Natural killer cell (primary cell): ENCODE measurements around the gene CNOT9. TPM values are rescaled to one million over a fixed set of nuclear protein-coding genes. Genes with fewer than 3 reads are reported as not detected.

ENCODE experiments used
- ATAC-seq, 3 donors: fragments of 150-1000 bp in 2 of 3; fragments of 200-7000 bp in 1 of 3; cut with Tn5 transposase; 1 replicate in 1 of 3; 2 replicates in 2 of 3; pipeline ENCODE4 v1.10.0; 2021; ENCODE audit warnings: mild to moderate bottlenecking in 2 of 3, moderate library complexity in 2 of 3
- DNase-seq, 2 donors: peaks; one replicate each; pipeline versions ENCODE4 v3.0.0 to v3.0.0-alpha.2; 2013 to 2021; ENCODE audit warnings: mixed read lengths in 1 of 2
- H3K27ac ChIP-seq: one replicate; pipeline ENCODE4 v1.5.1; 2013; ENCODE audit warnings: mild to moderate bottlenecking, low read length
- H3K27me3 ChIP-seq: one replicate; pipeline ENCODE4 v1.6.1; 2013; ENCODE audit warnings: low read length; ENCODE audit not compliant: control insufficient read depth, insufficient read depth
- H3K36me3 ChIP-seq: one replicate; pipeline ENCODE4 v1.6.1; 2013; ENCODE audit warnings: low read length; ENCODE audit not compliant: control insufficient read depth, insufficient read depth
- H3K4me1 ChIP-seq: one replicate; pipeline ENCODE4 v1.6.1; 2013; ENCODE audit warnings: low read length; ENCODE audit not compliant: control insufficient read depth, insufficient read depth
- H3K4me3 ChIP-seq: one replicate; pipeline ENCODE4 v1.5.1; 2013; ENCODE audit warnings: low read length
- H3K9me3 ChIP-seq: one replicate; pipeline ENCODE4 v1.6.1; 2013; ENCODE audit warnings: low read length; ENCODE audit not compliant: control insufficient read depth, insufficient read depth
- H3K27ac Mint-ChIP-seq, 2 donors: one replicate each; pipeline ENCODE4 v1.8.0; 2022; ENCODE audit warnings: mild to moderate bottlenecking in 2 of 2, mixed read lengths in 2 of 2, moderate library complexity in 1 of 2
- H3K27me3 Mint-ChIP-seq, 2 donors: one replicate each; pipeline ENCODE4 v1.8.0; 2022; ENCODE audit warnings: low read depth in 2 of 2, mixed read lengths in 2 of 2
- H3K36me3 Mint-ChIP-seq: one replicate; pipeline ENCODE4 v1.8.0; 2022; ENCODE audit warnings: mixed read lengths
- H3K4me1 Mint-ChIP-seq, 2 donors: one replicate each; pipeline ENCODE4 v1.8.0; 2022; ENCODE audit warnings: mixed read lengths in 2 of 2
- H3K4me3 Mint-ChIP-seq: one replicate; pipeline ENCODE4 v1.8.0; 2022; ENCODE audit warnings: mild to moderate bottlenecking, moderate library complexity, mixed read lengths
- H3K9me3 Mint-ChIP-seq, 2 donors: one replicate each; pipeline ENCODE4 v1.8.0; 2022; ENCODE audit warnings: mixed read lengths in 2 of 2
- CTCF ChIP-seq: fragments of 200-600 bp; IDR thresholded peaks from one replicate; pipeline ENCODE4 v1.8.0; 2022; ENCODE audit warnings: antibody characterized with exemption
- WGBS: methylation state at CpG from one replicate; pipeline ENCODE4 v1.1.7; 2013; ENCODE audit warnings: missing lambda C conversion rate; ENCODE audit not compliant: insufficient coverage; 5-methylcytosine and 5-hydroxymethylcytosine counted together
- intact Hi-C: fragments of 100-400 bp; cut with micrococcal nuclease; formaldehyde crosslinking; loops from one replicate; pipeline ENCODE4 v1.14.2; 2022
- total RNA-seq, 4 donors: library from RNA; stranded (reverse); fragments of 120-200 nt in 1 of 4; gene quantifications; one replicate each; pipeline versions ENCODE4 v1.2.3 to v1.2.4, GENCODE V29; 2013 to 2022

Gene CNOT9
- total RNA-seq, 3 donors from 2014 or later (not counting 1 experiment from before 2014, with no cell fraction given) = 61.4 to 66.7 (median 66.3) TPM

- Mint-ChIP-seq H3K36me3 (no peaks in the 10 kb centered on the region), H3K27me3 (no peaks in the 10 kb centered on the region), H3K27ac (no peak overlapping the region), H3K9me3 (no peaks in the 10 kb centered on the region), H3K4me1 (no peaks in the 10 kb centered on the region), H3K4me3 (no peak overlapping the region)
- no peaks in the 10 kb centered on the region for H3K4me1 ChIP-seq
- WGBS = 31% methylated on average over 2 of the region's 3 CpGs
- TF ChIP-seq CTCF = no peak
- H3K27ac ChIP-seq = no peak overlapping the region
- no peaks in the 10 kb centered on the region for H3K36me3 ChIP-seq
- no peak for ATAC-seq
- H3K27me3 ChIP-seq = no peaks in the 10 kb centered on the region
- no peaks in the 10 kb centered on the region for H3K9me3 ChIP-seq
- intact Hi-C loops = no loop called here
- no peak overlapping the region for H3K4me3 ChIP-seq
- no peak for DNase-seq
These were observed 54.7 kb downstream of the CNOT9 start for GRCh38 chr2:218623366-218623705.

DNA sequence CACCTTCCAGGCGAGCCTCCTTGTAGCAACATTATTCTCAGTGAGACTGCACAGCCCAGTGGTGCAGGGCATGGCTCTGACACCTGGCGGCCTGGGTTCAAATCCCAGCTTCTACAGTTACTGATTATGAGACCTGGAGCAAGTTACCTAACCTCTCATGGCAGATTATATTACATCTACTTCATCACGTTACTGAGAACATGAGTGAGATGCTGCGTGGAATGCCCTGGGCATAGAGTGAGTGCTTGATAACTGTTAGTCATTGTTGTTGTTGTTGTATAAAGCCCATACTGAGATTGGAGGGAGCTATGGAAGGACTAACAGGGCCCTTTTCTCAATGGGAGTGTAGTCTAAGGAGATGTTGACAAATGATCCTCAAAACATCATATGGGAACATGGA is 57.7 kb downstream of the CNOT9 start:
- no peak for TF ChIP-seq CTCF
- Histone ChIP-seq H3K27me3 (no peaks in the 10 kb centered on the region), H3K9me3 (no peaks in the 10 kb centered on the region), H3K27ac (no peak overlapping the region), H3K36me3 (no peaks in the 10 kb centered on the region), H3K4me3 (no peak overlapping the region), H3K4me1 (no peaks in the 10 kb centered on the region)
- Mint-ChIP-seq H3K27ac (no peak overlapping the region), H3K9me3 (no peaks in the 10 kb centered on the region), H3K36me3 (no peaks in the 10 kb centered on the region), H3K4me1 (no peaks in the 10 kb centered on the region), H3K27me3 (no peaks in the 10 kb centered on the region), H3K4me3 (no peak overlapping the region)
- DNase-seq (no peak), ATAC-seq (no peak)
- intact Hi-C loops = no loop called here
- 97% methylated on average over 4 of the region's 4 CpGs for WGBS

GRCh38 chr2:218627939-218628338 is 59.3 kb downstream of the CNOT9 start:
- Histone ChIP-seq H3K27ac (no peak overlapping the region), H3K36me3 (no peaks in the 10 kb centered on the region), H3K27me3 (no peaks in the 10 kb centered on the region), H3K4me3 (no peak overlapping the region), H3K4me1 (no peaks in the 10 kb centered on the region), H3K9me3 (no peaks in the 10 kb centered on the region)
- TF ChIP-seq CTCF = no peak
- 90% methylated on average over 4 of the region's 4 CpGs for WGBS
- no peak overlapping the region for H3K27ac Mint-ChIP-seq
- H3K9me3 Mint-ChIP-seq = no peaks in the 10 kb centered on the region
- H3K36me3 Mint-ChIP-seq = no peaks in the 10 kb centered on the region
- no peaks in the 10 kb centered on the region for H3K27me3 Mint-ChIP-seq
- intact Hi-C loops = no loop called here
- H3K4me1 Mint-ChIP-seq = no peaks in the 10 kb centered on the region
- ATAC-seq = no peak
- no peak overlapping the region for H3K4me3 Mint-ChIP-seq
- no peak for DNase-seq

- peaks cover 25% of the 10 kb centered on the region for H3K36me3 ChIP-seq
- no peaks in the 10 kb centered on the region for H3K9me3 ChIP-seq
- Mint-ChIP-seq H3K4me3 (no peak overlapping the region), H3K9me3 (no peaks in the 10 kb centered on the region), H3K4me1 (no peaks in the 10 kb centered on the region), H3K36me3 (no peaks in the 10 kb centered on the region), H3K27ac (no peak overlapping the region), H3K27me3 (no peaks in the 10 kb centered on the region)
- intact Hi-C loops = no loop called here
- no peaks in the 10 kb centered on the region for H3K4me1 ChIP-seq
- TF ChIP-seq CTCF = no peak
- ATAC-seq (no peak), DNase-seq (no peak)
- 81% methylated on average over 3 of the region's 4 CpGs for WGBS
- H3K27ac ChIP-seq = no peak overlapping the region
- H3K27me3 ChIP-seq = no peaks in the 10 kb centered on the region
- no peak overlapping the region for H3K4me3 ChIP-seq
These were observed 63.2 kb downstream of the CNOT9 start for GRCh38 chr2:218631837-218632236.
